ENCODE measurements around the gene BAD. TPM values are rescaled to one million over a fixed set of nuclear protein-coding genes. Genes with fewer than 3 reads are reported as not detected.

BAD gene
- total and polyA plus RNA-seq, 2 of the 13 experiments (the other 11 are each of a cell fraction or from before 2014, with no cell fraction given), result 17.9 to 28.5 TPM

GRCh38 chr11:64299847-64300648, 15.6 kb upstream of the BAD start, which contains the start of gene CATSPERZ (continued):
- no peak for TF ChIP-seq ATAD3A (CRISPR knock-in tag; IDR thresholded peaks at IDR 0.05)
- no peak for TF ChIP-seq GLI4 (CRISPR knock-in tag; IDR thresholded peaks at IDR 0.05; ENCODE audit: borderline replicate concordance)
- no peak for TF ChIP-seq ZNF34 (CRISPR knock-in tag; IDR thresholded peaks at IDR 0.05; ENCODE audit: borderline replicate concordance)
- TF ChIP-seq ZNF446 (CRISPR knock-in tag; IDR thresholded peaks at IDR 0.05), result 0 out of 2 replicates have a peak, but pooled peaks have one; percentile 22
- 0 out of 2 replicates have a peak, but pooled peaks have one; percentile 1 for TF ChIP-seq DMAP1 (CRISPR knock-in tag; IDR thresholded peaks at IDR 0.05)
- peak; percentile 20; the same call in 1 of the 2 replicates for TF ChIP-seq ZNF740 (CRISPR knock-in tag; IDR thresholded peaks at IDR 0.05)
- TF ChIP-seq SAFB2 (CRISPR knock-in tag; IDR thresholded peaks at IDR 0.05; ENCODE audit: borderline replicate concordance, low read depth), result 0 out of 2 replicates have a peak, but pooled peaks have one; percentile 39
- TF ChIP-seq ZNF318 (CRISPR knock-in tag; IDR thresholded peaks at IDR 0.05), result no peak
- peak; percentile 8 for TF ChIP-seq HNRNPLL (IDR thresholded peaks at IDR 0.05; ENCODE audit: low read depth, low read length, poor library complexity, severe bottlenecking)
- no peak for TF ChIP-seq SAP130 (CRISPR knock-in tag; IDR thresholded peaks at IDR 0.05; ENCODE audit: low read depth)
- no peak for TF ChIP-seq GATAD1 (CRISPR knock-in tag; IDR thresholded peaks at IDR 0.05)
- TF ChIP-seq PCBP1 (IDR thresholded peaks at IDR 0.05; ENCODE audit: borderline replicate concordance, low read depth, low read length), result 0 out of 2 replicates have a peak, but pooled peaks have one; percentile 46
- peak; percentile 87; the same call in 1 of the 2 replicates for TF ChIP-seq EZH2 (conservative IDR thresholded peaks at IDR 0.05; ENCODE audit: low read depth, low read length)
- TF ChIP-seq ZNF747 (CRISPR knock-in tag; IDR thresholded peaks at IDR 0.05; ENCODE audit: borderline replicate concordance), result no peak
